Measurements from ENCODE around the gene KCNAB1.
"Not testable (repeated sequence)": the region's sequence is repeated elsewhere in the genome, so short reads cannot be mapped to it uniquely, and the experiment has no call there.

Gene KCNAB1

GRCh38 chr3:156120528-156121251 is at the start of gene KCNAB1:
TSS of gene KCNAB1 (plus strand) at chr3:156120578.
- no peak for DNase-seq (ENCODE audit: low spot score)

DNA sequence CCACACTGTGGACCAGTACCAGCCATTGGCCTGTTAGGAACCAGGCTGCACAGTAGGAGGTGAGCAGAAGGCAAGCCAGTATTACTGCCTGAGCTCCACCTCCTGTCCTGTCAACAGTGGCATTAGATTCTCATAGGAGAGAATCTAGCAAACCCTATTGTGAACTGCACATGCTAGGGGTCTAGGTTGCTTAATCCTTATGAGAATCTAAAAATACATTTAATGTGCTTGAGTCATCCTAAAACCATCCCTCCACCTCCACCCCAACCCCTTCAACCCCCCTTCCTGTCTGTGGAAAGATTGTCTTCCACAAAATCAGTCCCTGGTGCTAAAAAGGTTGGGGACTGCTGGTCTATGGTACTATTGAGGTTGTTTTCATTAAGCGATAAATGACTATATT is 49.3 kb upstream of the KCNAB1 start:
- no peak for DNase-seq (ENCODE audit: low spot score)

GRCh38 chr3:156072950-156073657 is 47.3 kb upstream of the KCNAB1 start:
- DNase-seq (ENCODE audit: low spot score) = not testable (repeated sequence)

DNA sequence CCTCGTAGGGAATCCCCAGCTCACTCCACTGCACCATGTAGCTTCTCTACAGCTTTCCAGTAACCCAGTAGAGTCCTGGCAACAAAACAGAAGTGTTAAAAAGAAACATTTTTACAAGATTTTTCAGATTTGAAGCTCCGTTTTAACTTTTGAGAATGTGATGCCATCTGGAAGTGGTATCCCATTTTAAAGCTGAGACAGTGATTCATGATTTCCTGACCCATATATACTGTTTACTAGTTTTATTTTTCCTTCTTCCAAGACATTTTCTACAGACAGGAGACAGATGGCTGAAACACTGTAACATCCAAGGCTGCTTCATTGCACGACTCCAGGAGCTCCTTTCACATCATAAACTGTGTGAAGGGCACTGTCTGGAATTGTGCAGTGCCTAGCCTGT is 30.3 kb upstream of the KCNAB1 start:
- DNase-seq (ENCODE audit: low spot score) = no peak

DNA sequence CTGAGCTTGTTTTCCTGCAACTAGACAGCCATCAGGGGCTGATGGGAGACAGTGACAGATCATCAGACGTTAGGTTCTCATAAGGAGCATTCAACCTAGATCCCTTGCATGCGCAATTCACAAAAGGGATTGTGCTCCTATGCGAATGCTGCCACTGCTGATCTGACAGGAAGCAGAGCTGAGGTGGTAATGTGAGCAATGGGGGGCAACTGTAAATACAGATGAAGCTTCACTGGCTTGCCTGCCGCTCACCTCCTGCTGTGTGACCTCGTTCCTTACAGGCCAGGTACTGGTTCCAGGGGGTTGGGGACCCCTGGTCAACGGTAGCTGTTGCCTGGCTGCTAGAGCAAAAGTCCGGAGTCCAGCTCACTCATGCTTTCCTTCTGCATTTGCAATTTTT is 26.4 kb upstream of the KCNAB1 start:
- DNase-seq (ENCODE audit: low spot score) = no peak

- DNase-seq (ENCODE audit: low spot score) = no peak
These were observed 26.0 kb upstream of the KCNAB1 start for GRCh38 chr3:156094391-156094790.

GRCh38 chr3:156095652-156096051 is 24.7 kb upstream of the KCNAB1 start:
- DNase-seq (ENCODE audit: low spot score) = not testable (repeated sequence)

DNA sequence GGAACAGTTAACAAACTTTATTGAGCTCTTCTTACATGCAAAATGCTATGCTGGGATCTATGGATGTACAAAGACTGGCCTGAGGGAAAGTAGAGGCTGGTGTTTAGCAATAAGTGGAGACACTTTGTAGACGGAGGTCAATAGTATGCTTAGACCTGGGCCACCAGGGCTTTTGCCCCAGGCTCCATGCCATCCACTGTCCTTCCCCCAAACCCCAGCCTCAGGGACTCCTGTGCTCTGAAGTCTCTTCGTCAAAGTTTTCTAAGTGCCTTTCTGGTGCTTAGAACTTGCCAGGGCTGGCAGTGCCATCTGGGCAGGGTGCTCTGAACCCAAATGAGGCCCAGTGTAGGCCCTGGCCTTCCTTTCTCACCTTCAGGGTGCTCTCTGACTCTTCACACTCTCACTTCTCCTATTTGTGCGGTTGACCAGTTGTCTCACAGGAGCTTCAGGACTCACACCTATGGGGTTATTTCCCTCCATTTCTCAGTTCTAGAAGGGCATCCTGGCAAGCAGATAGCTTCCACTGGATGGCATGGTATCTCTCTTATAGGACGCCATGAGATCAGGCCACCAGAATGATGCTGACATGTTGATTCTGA is 21.8 kb upstream of the KCNAB1 start:
- DNase-seq (ENCODE audit: low spot score) = no peak

GRCh38 chr3:156099348-156099747 is 21.0 kb upstream of the KCNAB1 start:
- not testable (repeated sequence) for DNase-seq (ENCODE audit: low spot score)

GRCh38 chr3:156099984-156100383 is 20.4 kb upstream of the KCNAB1 start:
- DNase-seq (ENCODE audit: low spot score) = not testable (repeated sequence)

DNA sequence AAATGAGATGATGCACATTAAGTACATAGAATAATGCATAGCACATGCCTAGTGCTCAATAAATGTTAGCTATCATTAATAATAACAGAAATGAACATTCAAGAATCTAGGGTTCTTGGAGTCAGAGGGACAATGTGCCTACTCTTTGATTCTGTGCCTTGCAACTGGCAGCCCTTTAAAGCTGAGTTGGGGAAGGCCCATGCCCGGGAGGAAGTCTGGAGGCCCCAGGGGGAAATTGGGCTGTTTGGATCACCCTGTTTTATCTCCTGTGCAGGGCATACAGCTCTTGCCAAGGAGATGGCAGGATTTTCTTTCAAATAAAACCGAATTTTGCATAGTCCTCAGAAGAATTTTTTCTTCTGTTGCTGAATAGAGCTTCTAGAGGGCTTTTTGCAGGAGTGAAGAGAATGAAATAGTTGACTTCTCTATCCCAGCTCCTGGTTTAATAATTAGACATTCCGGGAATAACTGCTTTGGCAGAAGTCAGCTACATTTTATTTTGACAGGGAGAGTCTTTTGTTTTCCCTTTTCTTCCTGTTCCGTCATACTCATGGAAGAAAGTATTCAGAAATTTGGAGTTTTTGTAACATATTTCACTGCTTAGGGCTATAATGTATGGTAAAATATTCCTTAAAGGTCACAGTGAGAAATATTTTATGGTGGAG is 18.0 kb upstream of the KCNAB1 start:
- DNase-seq (ENCODE audit: low spot score) = no peak

- DNase-seq (ENCODE audit: low spot score) = no peak
These were observed 13.5 kb upstream of the KCNAB1 start for GRCh38 chr3:156106721-156107373.

DNA sequence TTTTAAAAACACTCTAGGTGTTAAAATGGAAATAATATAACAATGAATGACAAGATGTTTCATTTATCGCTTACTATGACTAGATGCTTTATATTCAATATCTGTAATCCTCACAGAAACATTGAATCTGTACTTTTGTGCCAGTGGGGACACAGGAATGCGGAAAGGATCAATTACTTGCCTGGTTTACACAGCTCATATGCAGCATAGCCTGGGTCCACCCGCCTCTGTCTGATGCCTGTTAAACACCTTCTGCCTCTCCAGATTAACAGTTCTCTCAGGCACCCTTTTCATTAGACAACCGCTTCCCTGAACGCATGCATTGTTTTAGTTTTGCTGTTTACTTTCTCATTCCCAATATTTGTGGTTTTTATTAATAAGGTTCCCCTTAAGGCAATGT is 12.9 kb upstream of the KCNAB1 start:
- DNase-seq (ENCODE audit: low spot score) = no peak

GRCh38 chr3:156108616-156109015 is 11.8 kb upstream of the KCNAB1 start:
- no peak for DNase-seq (ENCODE audit: low spot score)

DNA sequence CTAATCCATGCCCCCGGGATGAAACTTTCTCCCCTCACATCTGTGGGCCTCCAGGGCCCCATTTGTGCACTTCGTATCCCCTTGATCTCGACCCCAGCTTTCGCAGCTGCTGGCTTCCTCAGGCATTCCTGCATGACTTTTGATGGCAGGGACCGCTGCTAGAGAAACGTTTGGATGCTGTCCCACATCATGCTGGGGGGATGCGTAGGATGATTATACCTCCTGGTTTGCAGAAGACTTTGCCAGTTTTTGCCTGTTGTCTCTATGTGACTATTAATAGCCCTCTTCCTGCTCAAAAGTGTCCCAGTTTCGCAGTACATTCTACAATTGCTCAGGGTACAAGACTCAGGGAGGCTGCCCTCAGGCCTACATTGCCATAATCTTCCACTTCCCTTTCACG is 10.4 kb upstream of the KCNAB1 start:
- DNase-seq (ENCODE audit: low spot score) = no peak

DNA sequence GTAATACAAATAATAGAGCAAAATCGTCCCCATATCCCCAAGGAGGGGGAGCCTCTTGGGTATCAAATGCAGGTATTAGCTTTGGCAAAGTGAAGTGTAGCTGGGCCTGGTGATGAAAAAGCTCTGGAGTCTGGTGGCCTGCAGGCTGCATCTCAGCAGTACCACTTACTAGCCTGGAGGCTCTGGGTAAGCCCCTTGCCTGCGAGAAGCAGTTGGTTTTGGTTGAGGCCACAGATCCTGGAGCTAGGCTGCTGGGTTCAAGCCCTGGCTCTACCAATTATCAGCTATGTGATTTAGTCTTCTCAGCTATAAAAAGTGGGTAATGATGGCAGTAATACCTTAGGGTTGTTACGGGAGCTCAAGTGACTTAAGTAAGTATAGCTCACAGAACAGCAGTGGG is 6.1 kb downstream of the KCNAB1 start:
- no peak for DNase-seq (ENCODE audit: low spot score)

DNA sequence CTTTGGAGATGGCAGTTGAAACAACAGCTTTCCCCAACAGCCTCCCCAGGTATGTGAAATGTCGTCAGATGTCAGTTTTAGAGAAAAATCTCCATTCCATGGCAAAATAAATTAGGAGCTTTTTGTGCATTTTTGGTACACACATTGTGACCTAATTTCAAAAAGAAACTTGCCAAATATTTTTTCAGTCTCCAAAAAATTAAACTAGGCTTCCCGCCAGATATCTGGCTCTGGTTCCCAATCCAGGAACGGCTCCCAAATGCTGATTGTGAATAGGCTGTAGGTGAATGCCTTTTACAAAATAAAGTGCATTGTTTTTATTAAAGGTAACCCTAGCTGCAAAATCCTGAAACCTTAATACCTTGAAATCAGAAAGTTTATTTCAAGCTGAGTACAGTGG is 10.9 kb downstream of the KCNAB1 start:
- no peak for DNase-seq (ENCODE audit: low spot score)

DNA sequence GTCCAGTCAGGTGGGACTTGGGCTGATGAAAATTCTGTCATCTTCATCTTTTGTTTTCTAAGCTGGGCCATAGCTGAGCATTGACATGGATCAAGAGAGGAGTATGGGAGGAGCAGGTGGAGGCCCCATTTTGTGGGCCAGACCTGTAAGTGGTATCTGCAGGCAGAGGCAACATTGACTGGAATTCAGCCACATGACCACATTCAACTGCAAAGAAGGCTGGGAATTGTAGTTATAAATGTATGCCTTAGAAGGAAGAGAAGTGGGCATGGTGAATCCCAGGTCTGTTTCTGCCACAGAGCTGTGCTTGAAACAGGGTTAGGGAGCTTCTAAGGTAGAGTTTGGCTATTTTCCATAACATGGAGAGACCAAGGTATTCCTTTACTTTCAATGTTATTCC is 11.4 kb downstream of the KCNAB1 start:
- DNase-seq (ENCODE audit: low spot score) = no peak

GRCh38 chr3:156132313-156132712 is 11.9 kb downstream of the KCNAB1 start:
- DNase-seq (ENCODE audit: low spot score) = no peak

- no peak for DNase-seq (ENCODE audit: low spot score)
These were observed 12.7 kb downstream of the KCNAB1 start for GRCh38 chr3:156133076-156133475.

- DNase-seq (ENCODE audit: low spot score) = no peak
These were observed 15.7 kb downstream of the KCNAB1 start for GRCh38 chr3:156135921-156136638.

- not testable (repeated sequence) for DNase-seq (ENCODE audit: low spot score)
These were observed 17.0 kb downstream of the KCNAB1 start for GRCh38 chr3:156137397-156137796.
